A549 treated with dexamethasone at 1 μM for 4 hours (cell line): ENCODE data around the gene COP1. TPM values are rescaled to one million over a fixed set of nuclear protein-coding genes. Genes with fewer than 3 reads are reported as not detected.

Source experiments
- total RNA-seq: library from RNA; stranded (reverse); fragments of 200-300 nt; extraction: Qiagen RNA extraction; gene quantifications from 5 replicates; pipeline ENCODE4 v1.2.3, GENCODE V29; 2022

The COP1 gene
- total RNA-seq = 22.9 to 30.6 TPM (median 30.1 TPM) in 5 replicates

DNA sequence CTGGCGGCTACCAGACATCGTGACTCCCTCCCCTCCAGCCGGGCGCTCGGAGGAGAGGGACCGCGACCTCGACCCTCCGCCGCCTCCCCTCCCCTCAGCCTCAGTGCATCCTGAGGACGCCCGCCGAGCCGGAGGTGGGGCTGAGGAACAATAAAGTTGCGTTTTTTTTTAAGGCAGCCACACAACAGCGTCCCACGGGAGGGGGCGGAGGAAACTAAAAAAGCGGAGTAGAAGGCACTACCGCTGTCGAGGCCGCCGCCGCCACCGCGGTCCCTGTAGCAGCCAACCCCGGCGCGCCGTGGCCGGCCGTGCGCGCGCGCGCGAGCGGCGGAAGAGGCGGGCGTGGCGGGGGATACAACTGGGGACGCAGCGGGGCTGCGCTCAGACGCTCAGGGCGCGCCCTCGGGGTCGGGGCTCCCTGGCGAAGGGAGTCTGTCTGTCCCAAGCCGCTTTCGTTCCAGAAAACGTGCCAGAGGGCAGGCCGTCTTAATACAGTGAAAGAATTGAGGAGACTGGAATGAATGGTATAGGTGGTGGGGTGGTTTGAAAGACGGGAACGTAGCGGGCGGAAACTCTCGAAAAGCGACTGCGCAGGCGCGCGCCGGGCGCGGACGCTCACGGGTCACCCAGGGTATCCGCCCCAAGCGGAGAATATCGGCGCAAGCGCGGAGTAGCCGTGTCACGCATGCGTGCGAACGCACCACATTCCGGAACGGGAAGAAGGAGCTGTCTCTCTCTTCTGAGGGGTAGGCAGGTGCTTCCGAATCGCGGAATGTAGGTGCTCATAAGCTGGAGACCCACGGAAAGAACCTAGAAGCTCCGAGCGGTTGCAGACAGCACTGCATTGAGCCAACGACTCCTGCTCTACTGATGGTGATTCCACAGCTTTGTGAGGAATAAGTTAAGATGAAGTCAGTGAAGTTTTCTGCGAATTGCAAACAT is at the start of gene COP1:
Gene COP1 (minus strand): TSS at position 326 of the 942 bp plus-strand sequence. CDS start 308 bp downstream, at position 18.

